Heart left ventricle (tissue), 13 donors: ENCODE measurements around the gene MEF2D.

Experiments
- CTCF ChIP-seq, 12 donors: fragments of 200-600 bp; sonication (generic) in 4 of 12; IDR thresholded peaks; one replicate each; pipeline versions ENCODE4 v1.5.0 to v1.8.0; 2018 to 2022; ENCODE audit warnings: antibody characterized with exemption in 12 of 12, mild to moderate bottlenecking in 5 of 12
- POLR2A ChIP-seq, 2 donors: fragments of 450-650 bp; IDR thresholded peaks; one replicate each; pipeline ENCODE4 v1.6.1; 2017; ENCODE audit warnings: antibody characterized with exemption in 2 of 2, mild to moderate bottlenecking in 2 of 2, moderate library complexity in 2 of 2
- donor health status: ischemic (EF 13 %, LVEDD 7.1; RV severe dilation, severe dysfunction).
- donor health status: DM: no; HTN: yes; CAD: no.
- donor health status: DM: no; HTN: no; CAD: no.
- donor health status: ischemic (EF 25% LVEDD 6.9; RV normal size, moderate dysfunction).
- donor health status: ischemic (EF 25% LVEDD 5.7; RV mildly dilated, moderate dysfunction).
- donor health status: ischemic (EF 35%, LVEDD 5.7; RV mildly dilated, moderate dysfunction).
- donor health status: nonischemic (EF 11% LVEDD 7.7; RV severe dilation, severe dysfunction).
- donor health status: DM: yes; HTN: yes; CAD: no.
- donor health status: PGD.
- donor health status: ischemic (EF 29% LVEDD 5.4; RV normal size, mild dysfunction).
- donor health status: nonischemic (EF 23%, LVEDD 6.1; RV moderate dilation, normal function).

GRCh38 chr1:156482276-156482675, 18.3 kb downstream of the MEF2D start:
- no peak for TF ChIP-seq CTCF (IDR thresholded peaks at IDR 0.05)
- no peak for TF ChIP-seq POLR2A (IDR thresholded peaks at IDR 0.05)
